ENCODE measurements around the gene ADARB1.
"Not testable (repeated sequence)": the region's sequence is repeated elsewhere in the genome, so short reads cannot be mapped to it uniquely, and the experiment has no call there.

Gene ADARB1, protein sequence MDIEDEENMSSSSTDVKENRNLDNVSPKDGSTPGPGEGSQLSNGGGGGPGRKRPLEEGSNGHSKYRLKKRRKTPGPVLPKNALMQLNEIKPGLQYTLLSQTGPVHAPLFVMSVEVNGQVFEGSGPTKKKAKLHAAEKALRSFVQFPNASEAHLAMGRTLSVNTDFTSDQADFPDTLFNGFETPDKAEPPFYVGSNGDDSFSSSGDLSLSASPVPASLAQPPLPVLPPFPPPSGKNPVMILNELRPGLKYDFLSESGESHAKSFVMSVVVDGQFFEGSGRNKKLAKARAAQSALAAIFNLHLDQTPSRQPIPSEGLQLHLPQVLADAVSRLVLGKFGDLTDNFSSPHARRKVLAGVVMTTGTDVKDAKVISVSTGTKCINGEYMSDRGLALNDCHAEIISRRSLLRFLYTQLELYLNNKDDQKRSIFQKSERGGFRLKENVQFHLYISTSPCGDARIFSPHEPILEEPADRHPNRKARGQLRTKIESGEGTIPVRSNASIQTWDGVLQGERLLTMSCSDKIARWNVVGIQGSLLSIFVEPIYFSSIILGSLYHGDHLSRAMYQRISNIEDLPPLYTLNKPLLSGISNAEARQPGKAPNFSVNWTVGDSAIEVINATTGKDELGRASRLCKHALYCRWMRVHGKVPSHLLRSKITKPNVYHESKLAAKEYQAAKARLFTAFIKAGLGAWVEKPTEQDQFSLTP

DNA sequence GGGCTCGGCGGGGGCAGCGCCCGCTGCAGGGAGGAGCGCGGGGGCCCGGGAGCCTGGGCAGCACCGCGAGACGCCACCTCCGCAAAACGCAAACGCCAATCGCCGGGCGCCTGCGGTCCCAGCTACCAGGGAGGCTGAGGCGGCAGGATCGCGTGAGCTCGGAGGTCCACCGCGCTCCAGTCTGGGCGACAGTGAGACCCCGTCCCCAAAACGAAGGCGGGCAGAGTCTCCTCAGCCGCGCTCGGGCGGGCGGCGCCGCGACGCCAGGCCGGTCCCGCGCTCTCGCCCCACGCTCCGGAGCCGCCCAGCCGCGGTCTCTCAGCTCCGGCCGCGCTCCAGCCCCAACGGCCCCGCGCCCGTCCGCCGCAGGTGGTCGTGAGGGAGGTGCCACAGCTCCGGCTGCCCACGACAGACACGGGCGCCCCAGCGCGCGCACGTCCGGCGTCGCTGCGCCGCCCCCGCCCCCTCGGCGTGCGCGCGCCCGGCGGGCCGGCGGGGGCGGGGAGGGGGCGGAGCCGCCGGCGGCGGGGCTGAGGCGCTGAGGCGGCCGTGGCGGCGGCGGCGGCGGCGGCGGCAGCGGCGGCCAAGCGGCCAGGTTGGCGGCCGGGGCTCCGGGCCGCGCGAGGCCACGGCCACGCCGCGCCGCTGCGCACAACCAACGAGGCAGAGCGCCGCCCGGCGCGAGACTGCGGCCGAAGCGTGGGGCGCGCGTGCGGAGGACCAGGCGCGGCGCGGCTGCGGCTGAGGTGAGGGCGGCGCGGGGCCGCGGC lies at the start of gene ADARB1:
ADARB1 (plus strand) TSS at position 533 of the 770 bp plus-strand sequence. CDS start 97,077 bp downstream, outside the sequence.
- peak; percentile 56 to 71 for DNase-seq

DNA sequence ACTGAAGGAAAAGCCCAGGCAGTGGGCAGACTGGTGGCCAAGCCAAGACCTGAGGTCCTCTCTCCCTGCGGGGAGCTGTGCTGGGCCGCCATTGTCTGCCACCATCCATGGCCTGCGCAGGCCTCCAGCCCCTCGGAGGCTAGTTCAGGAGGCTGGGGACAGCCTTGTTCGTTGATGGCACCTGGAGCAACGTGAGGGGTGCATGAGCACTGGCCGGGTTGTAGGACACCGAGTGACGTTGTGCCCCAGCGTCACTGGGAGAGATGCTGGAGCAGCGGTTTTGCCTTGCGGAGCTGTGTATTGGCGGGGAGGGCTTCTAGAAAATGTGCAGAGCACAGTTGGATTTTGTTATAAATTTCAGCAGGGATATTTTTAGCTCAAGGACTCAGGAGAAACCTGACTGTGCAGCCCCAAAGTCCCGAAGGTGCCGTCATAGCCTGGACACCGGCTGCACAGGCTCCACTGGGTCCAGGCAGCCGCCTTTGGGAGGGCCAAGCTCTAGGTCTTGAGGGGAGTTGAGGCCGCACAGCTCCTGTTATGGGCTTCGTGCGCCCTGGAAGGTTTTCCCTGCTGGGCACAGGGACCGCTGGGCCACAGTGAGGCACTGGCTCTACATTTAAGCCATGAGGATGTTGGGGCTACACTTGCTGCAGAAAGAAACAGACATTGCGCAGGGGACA lies 48.2 kb upstream of the ADARB1 start:
- DNase-seq: no peak

DNA sequence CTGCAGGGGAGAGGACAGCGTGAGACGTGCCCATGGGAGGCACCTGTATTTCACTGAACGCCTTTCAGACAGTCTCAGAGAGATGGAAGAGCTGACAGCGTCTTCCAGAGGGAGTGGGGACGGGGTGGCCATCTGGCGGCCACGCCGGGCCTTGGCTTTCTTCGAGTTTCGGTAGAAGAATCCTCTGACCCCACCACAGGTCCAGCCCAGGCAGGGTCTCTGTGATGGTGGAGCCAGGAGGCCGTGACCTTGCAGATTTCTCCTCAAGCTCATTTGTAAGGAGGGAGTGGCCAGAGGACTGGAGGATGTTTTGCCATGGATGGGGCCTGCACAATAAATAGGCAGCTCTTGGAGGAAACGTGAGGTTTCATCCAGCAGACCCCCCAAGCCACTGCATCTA lies 47.6 kb upstream of the ADARB1 start:
- DNase-seq: no peak

DNA sequence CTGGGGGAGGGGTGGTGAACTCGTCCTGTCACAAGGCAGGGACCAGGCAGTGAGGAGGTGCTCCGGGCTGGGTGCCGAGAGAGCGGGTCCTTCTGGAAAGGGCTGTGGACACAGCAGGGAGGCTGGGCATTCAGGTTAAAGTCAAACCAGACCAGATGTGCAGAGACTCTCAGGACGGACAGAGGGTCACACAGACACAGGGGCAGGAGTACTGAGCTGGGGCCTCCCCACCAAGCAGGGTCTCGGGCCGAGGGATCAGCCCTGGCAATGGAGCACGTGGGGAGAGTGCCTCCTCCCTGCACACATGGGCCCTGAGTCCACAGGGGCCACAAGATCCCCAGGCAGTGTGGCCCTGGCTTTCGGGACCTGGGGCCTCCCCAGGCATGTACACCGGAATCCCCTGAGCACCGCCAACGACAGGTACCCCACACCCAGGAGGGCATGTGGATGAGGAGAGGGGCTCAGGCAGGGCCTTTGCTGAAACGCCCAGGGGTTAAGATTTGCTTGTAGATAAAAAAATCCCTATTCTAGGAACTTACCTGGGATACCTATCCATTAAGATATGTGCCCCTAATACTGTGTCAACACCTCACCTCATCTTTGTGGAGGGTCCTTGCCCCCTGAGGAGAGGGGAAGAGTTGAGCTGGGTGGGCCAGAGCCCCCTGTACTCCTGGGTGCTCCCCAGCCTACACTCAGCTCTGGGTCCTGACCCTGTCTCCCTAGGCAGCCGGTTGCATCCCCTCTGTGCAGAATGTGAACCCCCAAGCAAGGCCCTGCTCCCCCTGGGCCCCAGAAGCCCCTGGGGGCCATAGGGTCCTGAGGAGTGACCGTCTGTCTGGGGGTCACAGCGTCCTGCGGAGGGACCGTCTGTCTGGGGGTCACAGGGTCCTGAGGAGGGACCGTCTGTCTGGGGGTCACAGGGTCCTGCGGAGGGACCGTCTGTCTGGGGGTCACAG lies 46.9 kb upstream of the ADARB1 start:
- DNase-seq: no peak

DNA sequence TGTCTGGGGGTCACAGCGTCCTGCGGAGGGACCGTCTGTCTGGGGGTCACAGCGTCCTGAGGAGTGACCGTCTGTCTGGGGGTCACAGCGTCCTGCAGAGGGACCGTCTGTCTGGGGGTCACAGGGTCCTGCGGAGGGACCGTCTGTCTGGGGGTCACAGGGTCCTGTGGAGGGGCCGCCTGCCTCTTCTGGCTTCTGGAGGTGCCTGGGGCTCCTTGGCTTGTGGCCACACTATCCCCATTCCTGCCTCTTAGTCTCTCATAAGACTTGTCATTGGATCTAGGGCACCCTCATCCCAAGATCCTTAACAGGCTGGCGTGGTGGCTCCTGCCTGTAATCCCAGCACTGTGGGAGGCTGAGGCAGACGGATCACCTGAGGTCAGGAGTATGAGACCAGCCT lies 45.7 kb upstream of the ADARB1 start:
- DNase-seq: not testable (repeated sequence)

DNA sequence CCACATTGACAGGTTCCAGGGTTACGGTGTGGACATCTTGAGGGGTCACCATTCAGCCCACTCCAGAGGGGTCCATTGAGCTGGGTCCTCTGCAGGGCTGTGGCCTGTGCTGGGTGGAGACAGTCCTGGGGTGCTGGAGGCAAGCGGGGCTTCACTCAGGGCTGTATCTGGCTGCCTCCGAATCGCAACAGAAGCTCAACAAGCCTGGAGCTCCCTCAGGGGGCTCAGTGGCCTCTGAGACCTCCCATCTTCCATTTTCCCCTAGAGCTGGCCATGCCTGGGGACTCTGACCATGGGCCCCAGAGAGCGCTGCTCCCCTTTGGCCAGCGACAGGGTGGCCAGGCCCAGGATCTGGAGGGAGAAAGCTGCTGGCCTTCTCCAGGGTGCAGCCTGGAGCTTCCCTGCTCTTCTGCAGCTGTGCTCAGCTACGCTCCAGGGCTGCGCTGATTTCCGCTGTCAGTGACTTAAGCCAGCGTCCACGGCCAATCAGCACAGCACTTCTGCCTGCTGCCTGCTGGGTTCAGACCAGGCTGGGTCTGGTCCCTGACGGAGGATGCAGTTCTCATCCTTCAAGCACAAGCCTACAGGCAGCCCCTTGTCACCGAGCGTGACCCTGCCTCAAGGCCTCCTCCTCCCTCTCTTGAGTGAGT lies 45.0 kb upstream of the ADARB1 start:
- no peak for DNase-seq

DNA sequence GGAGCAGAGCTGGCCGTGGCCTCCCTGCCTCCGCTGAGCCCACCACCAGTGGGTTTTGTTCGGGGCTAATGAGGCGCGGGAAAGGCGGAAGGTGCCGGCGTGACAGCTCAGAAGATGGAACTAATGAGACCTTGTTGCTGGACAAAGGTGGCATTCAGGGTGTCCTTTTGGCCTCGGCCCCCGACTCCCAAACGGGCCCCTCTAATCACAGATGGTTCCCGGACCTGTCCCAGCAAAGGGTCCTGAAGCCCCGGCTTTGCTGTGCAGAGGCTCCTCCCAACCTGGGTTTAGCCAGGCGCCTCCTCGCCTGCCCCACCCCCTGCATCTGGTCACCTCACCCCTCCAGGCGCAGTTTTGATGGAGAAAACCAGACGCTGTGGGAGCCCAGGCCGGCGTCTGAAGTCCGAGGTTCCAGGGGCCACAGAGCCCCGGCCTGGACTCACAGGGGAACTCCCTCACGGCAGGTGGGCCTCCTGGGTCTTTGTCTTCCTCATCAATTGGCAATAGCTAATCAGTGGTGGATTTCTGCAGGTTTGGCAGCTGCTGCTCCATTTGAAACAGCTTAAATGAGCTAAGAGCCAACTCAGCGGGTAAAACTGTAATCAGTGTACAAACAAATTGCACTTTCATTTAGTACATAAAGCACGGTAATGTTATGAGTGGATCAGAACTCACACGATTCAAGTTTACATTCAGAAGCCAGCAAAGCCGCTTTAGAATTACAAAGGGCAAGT lies 44.3 kb upstream of the ADARB1 start:
- DNase-seq: no peak

DNA sequence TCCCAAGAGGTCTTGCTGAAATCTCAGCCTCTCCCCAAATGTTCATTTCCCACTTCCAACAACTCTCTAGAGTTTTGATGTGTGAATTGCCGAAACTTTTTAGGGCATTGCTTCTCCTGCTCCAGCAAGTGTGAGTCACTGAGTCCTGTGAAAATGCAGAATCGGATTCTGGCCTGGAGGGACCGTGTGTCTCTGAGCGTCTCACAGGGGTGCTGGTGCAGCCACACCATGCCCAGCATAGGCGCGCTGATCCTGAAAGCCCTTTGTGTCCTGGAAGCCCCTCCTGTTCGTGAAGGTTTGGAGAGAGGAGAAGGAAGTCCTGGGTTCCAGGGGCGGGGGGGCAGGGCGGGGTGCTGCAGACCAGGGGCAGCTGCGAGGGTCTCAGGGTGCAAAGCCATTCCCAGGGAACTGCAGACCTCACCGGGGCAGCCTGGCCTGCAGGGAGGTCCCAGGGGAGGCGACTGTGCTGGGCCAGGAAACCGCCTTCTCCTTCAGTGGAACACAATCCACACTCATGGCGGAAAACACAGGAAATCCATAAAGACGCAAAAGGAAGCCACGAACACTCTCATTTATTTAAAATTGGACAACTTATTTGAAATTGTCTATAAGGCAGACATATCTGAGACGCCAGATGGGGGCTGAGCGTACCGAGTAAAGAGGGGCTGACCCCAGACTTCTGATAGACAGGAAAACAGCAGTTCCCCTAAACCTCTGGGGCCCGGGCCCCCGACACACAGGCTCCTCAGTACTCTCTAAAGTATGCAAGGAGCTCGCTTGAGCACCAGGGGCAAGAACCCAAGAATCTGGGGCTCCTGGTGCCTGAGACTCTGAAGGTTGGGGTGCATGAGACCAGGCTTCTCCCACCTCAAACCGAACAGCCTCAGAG lies 43.5 kb upstream of the ADARB1 start:
- no peak for DNase-seq

DNA sequence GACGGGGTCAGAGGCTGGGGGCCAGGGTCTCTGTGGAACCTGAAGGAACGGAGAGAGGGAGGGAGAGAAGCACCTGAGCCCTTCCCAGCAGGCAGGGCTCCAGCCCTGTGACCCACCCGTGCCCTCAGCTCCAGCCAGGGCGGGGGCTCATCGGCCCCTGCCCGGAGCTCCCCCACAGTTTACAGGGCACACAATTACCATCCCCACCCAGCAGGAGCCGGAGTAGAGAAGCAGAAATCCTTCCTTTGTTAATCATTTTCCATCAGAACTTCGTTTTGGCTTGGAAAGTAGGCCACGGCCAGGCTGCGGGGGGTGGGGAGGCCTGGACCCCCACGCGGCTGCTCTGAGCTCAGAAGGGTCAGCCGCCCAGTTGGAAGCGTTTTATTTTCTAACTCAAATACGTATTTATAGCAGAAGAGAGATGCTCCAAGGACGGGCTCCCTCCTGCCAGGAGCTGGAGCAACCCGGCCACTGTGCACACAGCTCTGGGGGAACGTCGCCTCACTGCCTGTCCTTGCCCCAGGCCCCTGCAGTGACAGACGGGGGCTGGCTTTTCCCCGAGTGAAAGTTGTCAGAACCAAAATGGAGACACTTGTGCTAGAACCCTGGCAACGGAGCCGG lies 42.7 kb upstream of the ADARB1 start:
- DNase-seq: no peak

DNA sequence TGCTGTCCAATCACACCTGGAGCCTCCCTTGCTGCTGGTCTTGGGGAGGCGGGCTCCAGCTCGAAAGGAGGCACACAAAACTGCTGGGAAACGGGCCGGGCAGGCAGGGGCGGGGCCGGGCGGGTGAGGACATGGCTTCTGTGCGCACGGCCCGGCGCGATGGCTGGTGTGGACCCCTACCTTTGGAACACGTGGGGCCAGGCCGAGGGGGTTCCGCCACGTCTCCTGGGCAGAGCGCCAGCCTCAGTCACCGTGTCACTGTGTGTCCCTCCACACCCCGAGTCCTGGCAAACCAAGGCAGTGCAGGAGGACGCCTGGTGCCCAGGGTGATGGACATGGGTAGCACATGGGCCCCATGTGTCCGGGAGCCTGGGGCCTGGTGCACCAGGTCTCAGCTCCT lies 42.0 kb upstream of the ADARB1 start:
- DNase-seq: no peak

DNA sequence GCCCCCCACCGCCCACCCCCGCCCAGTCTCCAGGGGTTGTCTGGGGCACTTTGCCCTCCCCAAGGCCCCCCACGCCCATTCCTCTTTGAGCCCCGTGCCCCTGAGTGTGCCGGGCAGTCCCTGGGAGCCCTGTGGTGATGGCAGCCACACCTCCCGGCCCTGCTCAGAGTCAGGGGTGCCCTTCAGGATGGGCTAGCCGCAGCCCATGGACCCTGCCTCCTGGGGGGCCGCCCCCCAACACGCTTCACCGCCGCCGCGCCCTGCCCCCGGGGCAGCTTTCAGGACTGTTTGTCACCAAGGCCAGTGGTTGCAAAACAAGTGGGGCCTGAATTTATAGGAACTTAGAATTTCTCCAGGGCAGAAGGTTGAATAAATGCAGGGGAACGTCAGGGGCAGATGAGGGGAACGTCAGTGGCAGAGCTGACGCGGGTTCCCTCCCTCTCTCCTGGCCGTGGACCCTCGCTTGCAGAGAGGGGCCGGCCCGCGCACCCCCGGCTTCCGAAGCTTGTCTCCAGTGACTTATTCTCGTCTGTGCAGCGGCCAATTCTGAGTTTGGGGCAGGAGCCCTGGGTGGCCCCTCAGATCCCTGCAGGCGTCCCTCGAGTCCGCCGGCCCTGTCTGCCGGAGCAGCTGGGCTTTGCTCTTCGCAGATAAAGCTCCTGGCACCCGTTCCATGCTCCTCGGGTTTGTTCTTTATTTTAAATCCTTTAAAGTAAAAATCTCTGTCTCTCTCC lies 41.2 kb upstream of the ADARB1 start:
- DNase-seq: no peak

DNA sequence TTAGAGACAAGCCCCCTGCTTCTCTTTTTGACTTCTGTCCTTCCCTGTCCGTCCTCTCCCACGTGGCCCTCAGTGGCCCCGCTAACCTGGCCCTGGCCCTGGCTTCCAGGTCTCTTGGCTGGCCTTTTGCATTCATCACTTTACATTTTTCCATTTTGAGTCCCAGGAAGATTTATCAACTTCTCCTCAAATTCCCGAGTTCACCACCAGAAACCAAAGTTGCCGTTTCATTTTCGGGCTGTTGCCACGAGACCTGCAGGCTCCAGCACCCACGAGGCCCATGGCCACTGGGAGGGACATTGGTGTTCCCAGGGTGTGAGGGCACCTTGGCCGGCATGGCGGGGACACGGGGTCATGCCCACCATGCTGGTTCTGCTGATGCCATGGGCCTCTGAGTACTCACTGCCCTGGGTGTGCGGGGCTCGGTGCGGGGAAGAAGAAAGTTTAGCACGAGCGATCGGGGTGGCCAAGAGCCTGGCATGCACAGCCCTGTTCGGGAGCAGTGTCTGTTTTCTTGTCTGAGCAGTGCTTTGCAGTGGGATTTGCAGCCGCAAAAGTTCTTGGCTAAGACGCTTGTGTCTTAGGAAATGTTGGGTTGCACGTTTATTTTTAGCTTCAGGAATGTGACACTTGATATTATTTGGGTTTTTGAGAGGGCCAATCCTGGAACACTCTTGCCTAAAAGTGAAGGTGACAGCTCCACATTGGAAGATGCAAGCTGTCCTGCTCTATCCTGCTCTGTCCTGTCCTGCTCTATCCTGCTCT lies 40.4 kb upstream of the ADARB1 start:
- no peak for DNase-seq

DNA sequence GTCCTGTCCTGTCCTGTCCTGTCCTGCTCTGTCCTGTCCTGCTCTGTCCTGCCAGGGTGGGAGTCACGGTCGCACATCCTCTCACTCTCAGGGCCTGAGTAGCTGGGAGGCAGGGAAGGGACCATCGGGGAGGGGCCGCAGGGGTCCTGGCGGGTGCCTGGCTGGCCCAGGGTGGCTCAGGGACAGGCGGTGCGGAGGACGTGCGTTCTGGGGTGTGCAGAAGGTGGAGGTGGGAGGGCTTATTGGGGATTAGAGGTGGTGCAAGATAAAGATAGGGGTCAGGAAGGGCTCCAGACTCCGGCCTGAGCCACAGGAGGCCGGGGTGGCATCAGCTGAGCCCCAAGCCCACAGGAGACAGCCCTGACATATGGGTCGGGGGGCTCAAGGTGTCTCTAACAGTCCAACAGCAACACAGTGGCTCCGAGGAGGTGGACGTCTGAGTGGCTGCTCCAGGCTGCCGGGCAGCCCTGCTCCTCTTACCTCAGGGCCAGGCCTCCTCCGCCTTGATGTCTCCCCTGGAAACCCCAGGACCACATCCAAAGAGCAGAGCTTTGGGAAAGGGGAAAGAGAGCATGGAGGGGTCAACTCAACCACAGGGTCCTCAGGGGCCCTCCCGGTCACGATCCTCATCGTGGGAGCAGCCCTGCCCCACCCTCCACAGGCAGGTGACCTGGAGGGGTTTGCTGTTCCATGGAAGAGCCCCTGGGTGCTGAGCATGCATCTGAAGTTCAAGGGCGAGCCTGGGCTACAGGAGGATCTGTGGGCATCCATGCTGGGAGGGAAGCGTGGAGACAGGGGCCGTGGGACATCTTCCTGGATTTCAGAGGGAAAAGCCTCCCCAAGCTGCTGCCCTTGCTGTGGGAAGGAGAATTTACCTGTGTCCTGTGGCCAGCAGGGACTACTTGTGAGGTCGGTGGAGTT lies 39.6 kb upstream of the ADARB1 start:
- DNase-seq: no peak

DNA sequence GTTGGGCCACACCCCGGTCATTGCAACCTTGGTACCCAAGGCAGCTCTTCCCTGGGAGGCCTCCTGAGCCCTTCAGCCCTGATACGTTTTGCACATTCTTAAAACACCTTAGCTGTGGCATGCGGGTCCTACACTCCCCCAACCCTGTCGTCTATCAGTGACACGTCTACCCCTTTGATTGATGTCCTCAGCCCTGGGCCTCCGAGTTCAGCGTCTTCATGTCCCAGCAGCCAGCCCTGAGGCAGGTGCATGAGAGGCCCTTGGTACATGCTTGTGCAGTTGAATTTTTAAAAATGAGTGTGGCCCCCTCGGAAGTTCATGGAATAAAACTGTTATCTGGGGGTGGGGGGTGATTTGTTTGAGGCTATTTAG lies 38.9 kb upstream of the ADARB1 start:
- DNase-seq: no peak

DNA sequence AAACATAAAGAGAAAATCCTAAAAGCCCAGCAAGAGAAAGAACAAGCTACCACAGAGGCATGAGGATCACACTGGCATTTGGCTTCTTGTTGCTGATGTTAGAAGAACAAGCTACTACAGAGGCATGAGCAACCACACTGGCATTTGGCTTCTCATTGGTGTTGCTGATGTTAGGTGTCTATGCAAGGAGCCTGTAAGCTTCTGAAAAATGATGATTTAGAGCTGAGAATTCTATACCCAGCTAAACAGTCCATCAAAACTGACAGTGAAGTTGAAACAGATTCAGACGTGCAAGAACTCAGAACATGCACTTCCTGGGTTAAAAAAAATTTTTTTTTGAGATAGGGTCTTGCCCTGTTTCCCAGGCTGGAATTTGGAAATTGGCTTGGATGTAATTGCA lies 37.8 kb upstream of the ADARB1 start:
- no peak for DNase-seq

DNA sequence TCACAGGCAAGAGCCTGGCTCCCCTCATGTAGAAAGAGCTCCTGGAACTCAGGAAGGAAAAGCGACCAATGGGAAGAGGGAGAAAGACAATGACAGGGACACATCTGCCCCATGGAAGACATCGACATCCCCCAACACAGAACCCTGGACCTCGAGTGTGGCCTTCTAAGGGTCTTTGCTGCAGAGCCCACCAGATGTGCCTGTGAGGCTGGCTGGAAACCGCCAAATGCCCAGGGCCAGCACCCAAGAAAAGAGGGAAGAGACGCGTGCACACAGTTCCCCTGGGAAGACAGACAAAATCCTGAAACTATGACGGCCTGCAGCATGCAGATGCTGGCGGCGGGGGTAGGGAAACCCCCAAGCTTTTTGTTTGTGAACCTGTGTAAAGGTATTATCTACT lies 36.4 kb upstream of the ADARB1 start:
- no peak for DNase-seq
